HG02981 (cell line): ENCODE measurements around the gene CPXM2.

Experiments
- ATAC-seq: cut with Tn5 transposase; IDR thresholded peaks from one replicate; pipeline ENCODE4 v1.9.1; 2021; ENCODE audit warnings: mild to moderate bottlenecking, moderate library complexity; ENCODE audit not compliant: unreplicated experiment

The CPXM2 gene

GRCh38 chr10:123704076-123704475 lies 187.5 kb downstream of the CPXM2 start:
- no peak for ATAC-seq

GRCh38 chr10:123703195-123703790 lies 188.3 kb downstream of the CPXM2 start:
- no peak for ATAC-seq
